ENCODE results near the gene DET1. TPM values are rescaled to one million over a fixed set of nuclear protein-coding genes. Genes with fewer than 3 reads are reported as not detected.
A peak's percentile ranks its signal among the peaks of the same experiment; 100 is the strongest.

DET1 gene
- total RNA-seq, 2 donors from 2014 or later: 1.3 to 4.0 TPM

DNA sequence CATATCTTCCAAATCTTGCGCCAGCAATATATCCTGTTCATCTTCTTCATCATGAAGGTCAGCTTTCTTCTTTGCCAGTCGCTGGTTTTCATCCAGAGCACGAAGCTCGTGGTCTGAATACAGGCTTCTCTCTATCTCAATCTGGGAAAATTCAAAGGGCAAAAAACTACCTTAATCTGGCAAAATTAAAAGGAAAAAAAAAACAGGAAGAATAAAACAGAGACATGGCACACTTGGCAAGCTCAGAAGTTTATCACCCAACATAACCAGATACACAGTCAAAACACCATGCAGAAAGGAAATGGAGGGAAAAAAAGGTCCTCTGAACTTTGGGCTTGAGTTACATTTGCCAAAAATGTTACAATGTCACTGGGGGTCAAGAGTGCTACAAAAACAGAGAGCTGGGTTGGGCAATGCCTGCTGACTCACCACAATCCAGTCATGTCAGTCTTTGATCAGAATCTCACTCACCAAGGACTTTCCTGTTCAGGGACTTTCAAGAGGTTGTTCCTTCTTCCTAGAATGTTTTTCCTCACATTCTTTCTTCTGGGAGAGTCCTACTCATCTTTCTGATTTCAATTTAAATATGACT lies 80.8 kb downstream of the DET1 start:
- ATAC-seq (peak; percentile 49 to 63), DNase-seq (ENCODE audit: low spot score in 2 of 2) (no peak)
- Mint-ChIP-seq H3K9me3 (no peaks in the 10 kb centered on the region), H3K27ac (peak overlapping the region; percentile 97 to 98), H3K36me3 (peaks cover 34 to 41% of the 10 kb centered on the region in 2 donors)

DNA sequence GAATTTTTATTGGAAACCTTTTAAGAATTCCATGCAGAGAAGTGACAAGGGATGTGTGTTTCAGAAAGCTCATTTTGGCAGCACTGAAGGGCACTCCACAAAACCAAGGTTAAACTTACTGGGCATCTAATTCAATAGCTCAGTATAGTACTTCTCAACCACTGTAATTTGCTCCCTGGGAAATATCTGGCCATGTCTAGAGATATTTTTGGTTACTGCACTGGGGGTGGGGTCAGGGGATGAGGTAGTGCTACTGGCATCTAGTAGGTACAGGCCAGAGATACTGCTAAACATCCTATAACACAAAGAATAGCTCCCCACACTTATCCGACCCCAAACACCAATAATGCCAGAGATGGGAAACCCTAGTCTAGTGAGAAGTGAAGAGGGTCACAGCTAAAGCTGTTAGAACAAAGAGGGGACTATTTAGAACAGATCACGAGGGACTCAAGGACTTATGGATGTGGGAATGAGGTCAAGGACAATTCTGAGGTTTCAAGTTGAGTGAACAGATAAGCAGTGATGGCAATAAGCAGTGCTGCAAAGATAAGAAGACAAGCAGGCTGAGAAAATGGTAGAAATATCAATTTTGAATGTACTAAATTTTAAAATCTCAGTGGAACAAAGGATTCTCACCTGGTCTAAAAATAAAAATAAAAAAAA lies 82.5 kb downstream of the DET1 start:
- DNase-seq (ENCODE audit: low spot score in 2 of 2): no peak
- Mint-ChIP-seq H3K9me3 (no peaks in the 10 kb centered on the region), H3K27ac (peak overlapping the region; percentile 53 to 75), H3K36me3 (peaks cover 38 to 41% of the 10 kb centered on the region in 2 donors)
- no peak for ATAC-seq

Other genes with a start within 250 kb of the DET1 start
- 10 to 100 TPM; 24.1 to 36.0 TPM for gene MRPL46, start 79.3 kb downstream of the DET1 start, total RNA-seq
- 10 to 100 TPM; 61.0 to 61.3 TPM for gene MRPS11, start 79.0 kb downstream of the DET1 start, total RNA-seq
- gene AEN, start 74.7 kb upstream of the DET1 start, total RNA-seq: 100 to 1,000 TPM in 1 of 2 donors, 10 to 100 TPM in 1; 24.2 to 122 TPM
- 100 to 1,000 TPM in 1 of 2 donors, 10 to 100 TPM in 1; 53.9 to 118 TPM for gene ISG20, start 92.3 kb upstream of the DET1 start, total RNA-seq

Data from activated naive CD4-positive, alpha-beta T cell treated with anti-CD3 and anti-CD28 coated beads, Interleukin-2, amount 50 U/mL, for 72 hours (primary cell).